Ishikawa (cell line): ENCODE measurements around the gene SBF2.

Experiments
- CEBPB ChIP-seq: IDR thresholded peaks from 2 replicates; pipeline ENCODE4 v1.6.1; 2012
- CREB1 ChIP-seq: IDR thresholded peaks from 2 replicates; pipeline ENCODE4 v1.6.1; 2012; ENCODE audit warnings: low read depth
- EGR1 ChIP-seq: IDR thresholded peaks from 2 replicates; pipeline ENCODE4 v1.6.1; 2012
- EP300 ChIP-seq: IDR thresholded peaks from 2 replicates; pipeline ENCODE4 v1.6.1; 2012; ENCODE audit warnings: borderline replicate concordance
- FOXM1 ChIP-seq: IDR thresholded peaks from 2 replicates; pipeline ENCODE4 v1.6.1; 2012; ENCODE audit warnings: low read depth, borderline replicate concordance
- MAX ChIP-seq: IDR thresholded peaks from 2 replicates; pipeline ENCODE4 v1.6.1; 2012
- NFIC ChIP-seq: IDR thresholded peaks from 2 replicates; pipeline ENCODE4 v1.6.1; 2012
- RAD21 ChIP-seq: IDR thresholded peaks from 2 replicates; pipeline ENCODE4 v1.6.1; 2012; ENCODE audit warnings: low read depth
- REST ChIP-seq: IDR thresholded peaks from 2 replicates; pipeline ENCODE4 v1.6.1; 2012; ENCODE audit warnings: low read depth, mild to moderate bottlenecking
- TAF1 ChIP-seq: IDR thresholded peaks from 2 replicates; pipeline ENCODE4 v1.6.1; 2012; ENCODE audit warnings: low read depth, mild to moderate bottlenecking
- TCF12 ChIP-seq: IDR thresholded peaks from 2 replicates; pipeline ENCODE4 v1.6.1; 2012; ENCODE audit warnings: low read depth
- TEAD4 ChIP-seq: IDR thresholded peaks from 2 replicates; pipeline ENCODE4 v1.6.1; 2012
- YY1 ChIP-seq: IDR thresholded peaks from 2 replicates; pipeline ENCODE4 v1.6.1; 2012; ENCODE audit warnings: low read depth
- ZBTB7A ChIP-seq: IDR thresholded peaks from 2 replicates; pipeline ENCODE4 v1.6.1; 2012; ENCODE audit warnings: low read depth
- TF ChIP-seq, protein P1 (sequence below): IDR thresholded peaks from 2 replicates; pipeline ENCODE4 v1.6.1; 2012

Gene SBF2

DNA sequence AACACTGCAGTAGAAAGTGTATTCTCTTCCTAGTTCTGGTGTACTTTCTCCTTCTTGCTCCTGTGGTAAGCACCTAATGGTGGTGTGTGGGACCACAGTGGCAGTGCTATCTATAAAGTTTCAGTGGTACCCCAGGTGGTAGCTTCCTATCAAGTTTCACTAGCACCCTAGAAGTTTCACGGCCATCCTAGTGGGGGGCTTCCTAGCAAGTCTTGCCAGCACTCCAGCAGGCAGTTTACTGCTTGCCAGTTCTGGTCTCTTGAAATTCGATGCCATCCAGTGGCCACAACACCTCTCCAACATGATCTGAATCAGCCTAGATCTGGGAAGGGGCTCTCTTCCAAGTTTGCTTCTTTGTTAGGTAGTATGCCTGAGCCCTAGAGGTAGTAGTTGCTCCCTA lies 400.5 kb downstream of the SBF2 start:
- TF ChIP-seq EGR1 (no peak), NFIC (peak; percentile 44; the same call in 1 of the 2 replicates), RAD21 (peak; percentile 16; the same call in 1 of the 2 replicates), MAX (no peak), EP300 (0 out of 2 replicates have a peak, but pooled peaks have one; percentile 8)

- TF ChIP-seq NFIC (no peak), ZBTB7A (no peak), TAF1 (no peak), CEBPB (no peak), MAX (no peak), TEAD4 (no peak), CREB1 (no peak), RAD21 (no peak), EGR1 (no peak), TCF12 (no peak), YY1 (no peak), FOXM1 (no peak), REST (no peak)
- TF ChIP-seq, protein P1, sequence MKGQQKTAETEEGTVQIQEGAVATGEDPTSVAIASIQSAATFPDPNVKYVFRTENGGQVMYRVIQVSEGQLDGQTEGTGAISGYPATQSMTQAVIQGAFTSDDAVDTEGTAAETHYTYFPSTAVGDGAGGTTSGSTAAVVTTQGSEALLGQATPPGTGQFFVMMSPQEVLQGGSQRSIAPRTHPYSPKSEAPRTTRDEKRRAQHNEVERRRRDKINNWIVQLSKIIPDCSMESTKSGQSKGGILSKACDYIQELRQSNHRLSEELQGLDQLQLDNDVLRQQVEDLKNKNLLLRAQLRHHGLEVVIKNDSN, result no peak
Measured at GRCh38 chr11:9888938-9889337, 405.1 kb downstream of the SBF2 start.

DNA sequence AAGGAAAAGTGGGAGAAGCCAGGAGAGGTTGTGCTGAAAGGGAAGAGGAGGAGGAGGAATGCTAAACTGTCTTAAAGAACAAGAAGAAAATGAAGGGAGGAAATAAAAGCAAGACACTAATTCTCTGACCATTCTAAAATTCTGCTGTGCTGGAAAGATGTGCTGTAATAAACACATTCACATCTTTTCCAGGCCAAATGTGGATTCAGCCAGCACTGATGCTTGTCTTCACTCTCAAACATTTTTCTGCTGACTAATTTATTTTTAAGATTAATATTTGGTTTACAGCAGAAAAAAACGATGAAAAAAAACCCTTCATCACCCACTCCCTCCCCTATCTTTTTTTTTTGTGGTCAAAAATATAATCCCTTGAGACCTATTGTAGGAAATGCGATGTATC lies 406.5 kb downstream of the SBF2 start:
- no peak for TF ChIP-seq RAD21
- no peak for TF ChIP-seq EGR1
- TF ChIP-seq TAF1, result no peak
- TF ChIP-seq MAX, result no peak

DNA sequence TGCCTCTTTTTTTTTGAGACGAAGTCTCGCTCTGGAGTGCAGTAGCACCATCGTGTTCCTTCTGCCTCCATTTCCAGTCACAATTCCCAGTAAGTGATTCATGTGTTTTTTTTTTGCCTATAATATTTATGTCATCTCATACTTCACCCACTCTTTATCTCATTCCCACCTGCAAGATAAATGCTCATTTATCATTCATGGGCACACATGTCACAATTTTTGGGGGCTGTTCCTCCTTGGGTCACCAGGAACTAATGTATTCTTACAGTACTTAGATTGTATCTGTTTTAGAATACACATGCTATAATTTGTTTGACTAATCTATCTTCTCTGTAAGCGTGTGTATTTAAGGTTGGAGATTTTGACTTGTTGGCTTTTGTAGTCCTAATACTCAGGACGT lies 407.4 kb downstream of the SBF2 start:
- TF ChIP-seq TEAD4, result no peak

DNA sequence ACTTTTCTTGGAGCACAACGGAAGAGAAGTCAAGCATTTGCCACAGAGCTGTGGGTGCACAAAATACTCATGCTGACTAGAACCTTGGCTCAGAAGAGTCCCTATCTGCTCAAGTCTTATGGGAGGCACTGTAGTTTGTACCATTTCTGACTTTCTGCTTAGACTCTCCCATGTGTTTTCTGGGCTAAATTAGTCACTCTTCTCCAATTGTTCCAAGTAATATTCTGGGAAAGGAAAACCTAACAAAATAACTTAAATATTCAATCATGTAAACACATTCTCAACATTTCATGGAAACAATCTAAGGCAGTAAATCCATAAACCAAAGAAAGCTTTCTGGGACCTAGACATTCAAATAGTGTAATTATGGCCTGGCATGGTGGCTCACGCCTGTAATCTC lies 409.4 kb downstream of the SBF2 start:
- no peak for TF ChIP-seq EGR1

DNA sequence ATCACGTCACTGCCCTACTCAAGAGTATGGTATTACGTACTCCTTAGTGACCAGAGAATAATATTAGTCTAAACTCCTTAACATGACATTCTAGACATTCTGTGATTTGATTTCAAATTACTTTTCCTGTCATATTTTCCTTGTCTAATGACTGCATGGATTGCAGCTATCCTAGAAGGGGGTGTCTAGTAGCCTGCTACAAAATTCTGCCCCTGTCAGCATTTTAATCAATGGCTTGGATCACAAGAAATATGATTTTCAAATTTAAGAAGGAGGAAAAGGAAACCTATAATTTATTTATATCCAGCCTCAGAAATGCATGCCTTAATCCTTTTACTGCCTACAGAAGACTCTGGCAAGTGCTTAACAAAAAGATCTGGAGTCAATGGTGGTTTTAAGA lies 413.4 kb downstream of the SBF2 start:
- TF ChIP-seq RAD21 (no peak), NFIC (no peak), TCF12 (no peak), ZBTB7A (no peak), EGR1 (no peak), YY1 (no peak), CREB1 (no peak), TAF1 (no peak), MAX (no peak), EP300 (no peak), REST (no peak), TEAD4 (no peak)

DNA sequence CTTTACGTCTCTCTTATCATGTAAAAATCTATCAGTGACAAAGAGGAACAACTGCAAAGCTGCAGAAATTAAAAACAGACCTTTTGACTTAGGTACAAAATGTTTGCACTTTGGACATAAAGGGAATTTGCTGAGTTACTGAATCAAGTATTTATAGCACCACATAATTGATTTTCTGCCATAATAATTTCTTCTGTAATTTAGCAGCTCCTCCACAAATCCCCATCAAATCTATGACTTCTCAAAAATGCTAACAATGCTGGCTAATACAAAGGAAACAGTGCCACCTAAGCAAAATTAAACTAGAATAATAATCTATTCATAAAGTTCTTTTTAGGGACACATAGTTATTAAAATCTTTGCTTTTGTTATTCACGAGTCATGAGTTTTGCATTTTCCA lies 415.1 kb downstream of the SBF2 start:
- TF ChIP-seq TCF12 (no peak), EP300 (no peak), NFIC (no peak), REST (no peak), TAF1 (no peak), ZBTB7A (no peak), CEBPB (no peak), TEAD4 (no peak), YY1 (no peak), FOXM1 (no peak), CREB1 (no peak), RAD21 (no peak), MAX (no peak), EGR1 (no peak)
- TF ChIP-seq, protein P1, result no peak
